Femur (tissue), 1 donor: ENCODE results near the gene MCC.

ENCODE experiments used
- DNase-seq: peaks from one replicate; pipeline ENCODE4 v3.0.0-alpha.2; 2017

Gene MCC

DNA sequence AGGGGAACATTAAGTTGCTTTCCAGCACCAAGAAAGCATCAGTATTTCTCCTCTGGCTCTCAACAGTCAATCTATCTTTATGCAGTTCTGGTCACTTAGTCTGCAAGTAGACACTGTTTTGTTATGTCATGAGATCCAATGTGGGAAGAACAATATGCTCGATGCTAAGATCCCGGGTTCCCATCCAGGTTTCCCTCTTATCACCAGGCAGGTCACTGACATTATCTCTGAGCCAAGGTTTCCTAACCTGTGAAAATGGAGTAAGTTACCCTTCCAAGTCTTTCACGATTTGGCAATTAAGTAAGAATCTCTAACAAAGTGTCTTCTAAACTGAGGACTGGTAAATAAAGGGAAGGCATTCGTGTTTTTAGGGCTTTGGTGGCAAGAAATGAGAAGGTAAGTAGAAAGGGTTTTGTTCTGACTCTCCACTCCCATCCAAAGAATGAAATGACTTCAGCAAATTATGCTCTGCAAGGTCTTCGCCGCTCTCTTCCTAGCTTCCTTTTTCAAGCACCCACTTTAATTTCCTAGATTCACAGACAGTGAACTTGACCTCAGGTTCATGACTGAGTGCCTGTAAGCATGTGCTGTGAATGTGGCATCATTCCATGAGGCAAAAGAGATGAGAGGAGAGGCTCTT lies 425.3 kb downstream of the MCC start:
- DNase-seq: no peak

DNA sequence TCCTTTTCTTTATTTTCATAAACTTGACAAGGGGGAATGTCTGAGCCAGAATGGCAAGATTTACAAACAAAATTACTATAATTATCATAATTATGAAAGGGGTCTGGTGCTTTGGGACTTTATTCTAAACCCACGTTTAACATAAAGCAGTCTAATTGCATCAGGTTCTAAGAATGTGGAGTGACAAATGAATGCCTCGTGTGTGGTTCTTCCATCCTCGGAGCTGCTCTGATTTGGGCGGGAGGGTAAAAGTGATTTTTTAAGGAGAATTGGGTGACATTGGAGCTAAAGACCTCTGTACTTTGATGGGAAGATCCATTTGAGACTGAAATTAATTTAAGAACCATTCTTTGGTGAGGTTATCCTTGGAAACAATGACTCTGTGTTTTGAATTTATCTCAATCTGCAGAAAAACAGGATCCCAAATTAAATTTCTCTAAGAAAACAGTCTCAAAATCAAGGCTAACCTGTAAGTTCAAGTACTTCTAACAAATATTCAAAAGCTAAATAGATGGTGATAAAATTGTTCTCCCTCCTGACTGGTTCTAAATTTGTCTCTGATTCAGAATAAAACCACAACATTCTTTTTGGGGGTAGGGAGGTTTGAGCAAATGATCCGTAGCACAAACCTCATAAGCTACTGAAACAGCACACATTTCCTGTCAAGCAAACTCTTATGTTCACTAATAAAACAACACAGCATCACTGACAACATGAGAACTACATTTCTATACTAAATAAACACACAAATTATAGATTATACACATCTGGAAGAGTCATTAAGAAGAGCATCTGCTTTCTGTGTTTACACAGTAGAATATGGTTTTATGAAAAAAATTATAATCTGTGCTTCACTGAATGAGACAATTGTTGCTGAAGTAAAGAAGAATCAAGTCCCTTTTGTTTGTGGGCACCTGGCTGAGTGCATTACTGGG lies 426.1 kb downstream of the MCC start:
- no peak for DNase-seq

DNA sequence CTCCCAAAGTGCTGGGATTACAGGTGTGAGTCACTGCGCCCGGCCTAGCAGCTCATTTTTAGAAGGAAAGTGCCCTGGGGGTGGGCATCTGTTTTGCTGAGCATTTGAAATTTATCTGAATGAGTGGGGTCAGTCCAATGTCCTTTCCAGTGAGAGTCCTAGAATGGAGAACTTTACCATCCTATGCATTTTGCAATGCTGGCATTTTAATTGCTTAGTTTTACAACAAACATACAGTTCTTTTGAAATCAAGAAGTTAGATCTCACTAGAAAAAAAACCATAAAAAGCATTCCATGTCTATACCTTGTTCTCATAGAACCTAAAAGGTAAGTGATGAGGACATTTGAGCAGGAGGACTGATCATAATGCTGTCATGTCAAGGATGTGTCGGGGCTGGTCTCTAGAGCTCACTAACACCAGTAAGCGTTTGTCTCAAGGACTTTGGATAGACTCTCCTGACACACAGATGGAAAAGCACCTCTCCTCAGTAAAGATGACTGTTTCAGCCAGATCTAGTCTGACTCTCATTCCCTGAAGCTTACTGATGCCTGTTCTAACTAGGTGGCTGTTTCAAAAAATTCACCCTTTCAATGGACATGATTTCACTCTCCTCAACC lies 427.7 kb downstream of the MCC start:
- DNase-seq: no peak

DNA sequence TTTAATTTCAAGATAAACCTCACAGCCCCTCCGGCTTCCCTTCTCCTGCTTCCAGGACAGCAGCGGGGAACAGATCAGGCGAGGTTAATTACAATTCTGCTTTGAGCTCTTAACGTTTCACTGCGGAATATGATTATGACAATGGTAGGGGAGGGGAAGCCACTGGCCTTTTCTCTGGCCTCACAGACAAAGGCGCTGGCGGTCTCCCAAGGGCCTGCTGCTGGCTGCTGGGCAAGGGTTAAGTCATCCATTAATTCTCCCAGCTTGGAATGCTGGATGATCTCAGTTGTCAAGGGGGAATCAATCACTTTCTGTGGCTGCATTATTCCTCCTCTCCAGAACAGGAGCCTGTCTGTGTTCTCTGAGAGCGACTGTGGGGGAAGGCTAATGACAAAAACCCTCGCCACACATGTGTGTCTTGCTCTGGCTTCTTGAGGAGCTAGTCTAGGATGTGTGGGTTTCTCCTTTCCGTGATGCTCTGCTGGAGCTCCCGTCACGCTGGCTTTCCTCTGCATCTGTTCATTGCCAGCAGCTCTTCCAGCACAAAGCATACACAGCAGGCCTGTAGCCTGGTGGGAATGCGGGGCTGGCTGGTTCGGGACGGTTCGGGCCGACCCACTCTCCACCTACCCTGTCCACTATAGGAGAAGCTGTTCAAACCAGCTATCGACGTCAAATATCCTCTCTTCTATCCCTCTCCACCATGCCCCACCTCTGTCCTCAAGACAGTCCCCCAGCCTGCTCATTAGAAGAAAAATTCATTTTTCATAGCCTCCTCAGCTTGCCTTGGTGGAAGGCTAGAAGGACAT lies 428.8 kb downstream of the MCC start:
- DNase-seq: peak; percentile 76

DNA sequence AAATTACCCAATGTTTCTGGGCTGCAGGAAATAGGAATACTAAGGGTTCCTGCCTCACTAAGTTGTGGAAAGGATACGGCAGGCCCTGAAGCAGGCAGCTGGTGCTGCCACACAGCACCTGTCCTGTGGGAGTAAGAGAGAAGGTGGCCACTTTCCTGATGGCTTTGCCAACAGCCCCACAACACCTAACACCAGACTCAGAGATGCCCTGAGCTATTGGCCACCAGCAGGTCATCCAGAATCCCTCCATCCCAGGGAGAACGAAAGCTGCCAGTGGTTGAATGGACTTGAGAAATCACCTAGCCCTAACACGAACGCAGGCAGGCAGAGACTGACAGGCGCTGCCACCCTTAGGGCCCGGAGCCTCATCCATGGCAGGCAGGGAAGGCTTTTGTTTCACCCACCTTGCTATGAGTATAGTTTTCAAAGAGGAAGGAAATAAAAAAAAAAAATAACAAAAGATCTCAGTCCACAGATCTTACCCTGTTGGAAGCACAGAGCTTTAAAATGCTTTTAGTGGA lies 429.5 kb downstream of the MCC start:
- DNase-seq: no peak

DNA sequence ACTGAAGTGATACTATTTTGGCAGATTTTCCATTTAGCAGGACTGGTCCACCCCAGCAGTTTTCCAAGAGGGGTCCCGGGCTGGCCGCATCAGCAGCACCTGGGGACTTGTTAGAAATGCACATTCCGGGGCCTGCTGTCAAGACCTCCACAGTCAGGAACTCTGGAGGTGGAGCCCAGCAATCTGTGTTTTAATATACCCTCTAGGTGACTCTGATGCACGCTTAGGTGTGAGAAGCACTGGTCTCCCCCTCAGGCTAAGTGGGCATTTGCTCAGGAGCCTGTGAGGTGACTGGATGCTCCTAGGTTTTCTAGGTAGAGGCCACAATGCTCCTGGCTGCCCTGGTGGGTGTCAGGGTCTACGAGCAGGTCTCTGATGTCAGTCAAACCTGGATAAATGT lies 430.0 kb downstream of the MCC start:
- DNase-seq: no peak

DNA sequence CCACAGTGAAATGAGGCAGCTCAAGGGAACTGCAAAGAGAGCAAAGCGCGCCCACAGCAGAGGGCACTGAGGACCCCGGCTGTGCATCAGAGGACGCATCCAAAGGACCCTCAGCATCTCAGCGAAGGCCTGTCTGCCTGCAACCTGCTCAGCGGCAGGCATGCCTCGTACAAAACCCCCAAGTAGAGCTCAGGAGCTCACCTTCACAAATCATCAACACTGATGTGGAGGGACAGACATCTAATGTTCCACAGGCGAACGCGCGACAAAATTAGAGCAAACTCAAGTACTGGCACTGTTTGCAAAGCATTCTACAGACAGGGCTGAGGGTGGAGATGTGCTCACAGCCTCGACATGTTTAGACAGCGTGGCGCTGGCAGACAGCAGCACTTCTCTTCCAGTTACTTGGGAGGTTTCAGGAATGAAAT lies 430.7 kb downstream of the MCC start:
- DNase-seq: no peak

DNA sequence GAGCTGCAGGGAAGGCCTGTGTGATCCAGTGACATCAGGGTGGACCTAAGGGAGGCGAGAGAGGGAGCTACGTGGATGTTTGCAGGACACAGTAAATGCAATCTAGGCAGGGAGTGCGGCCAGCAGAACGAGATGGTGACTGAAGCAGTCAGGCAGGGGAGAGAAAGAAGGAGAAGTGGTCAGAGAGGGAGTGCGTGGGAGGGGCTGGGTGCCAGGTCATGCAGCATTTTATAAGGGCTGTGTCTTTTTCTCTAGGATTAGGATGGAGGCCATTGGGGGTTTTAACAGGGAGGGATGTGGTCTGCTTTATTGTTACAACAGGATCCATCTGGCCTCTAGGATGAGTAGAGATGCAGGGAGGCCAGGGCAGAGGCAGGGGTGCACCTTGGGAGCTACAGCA lies 431.3 kb downstream of the MCC start:
- no peak for DNase-seq

DNA sequence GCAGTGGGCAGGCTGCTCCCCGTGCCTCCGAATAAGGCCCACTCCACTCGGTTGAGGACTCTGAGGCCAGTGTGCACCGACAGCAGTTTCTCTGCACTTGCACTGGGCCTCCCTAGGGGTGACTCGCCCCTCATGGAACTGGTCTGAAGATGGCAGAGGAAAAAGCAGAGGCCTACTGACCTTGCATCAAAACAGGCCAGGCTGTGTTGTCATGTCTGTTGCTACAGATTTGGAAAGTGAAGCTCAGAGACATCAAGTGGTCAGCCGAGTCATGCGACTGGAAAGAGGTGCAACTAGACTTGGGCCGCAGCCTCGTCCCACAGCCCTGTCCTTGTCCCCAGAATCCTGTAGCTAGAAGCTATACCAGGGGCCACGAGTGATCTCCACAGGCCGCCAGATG lies 433.4 kb downstream of the MCC start:
- DNase-seq: no peak

DNA sequence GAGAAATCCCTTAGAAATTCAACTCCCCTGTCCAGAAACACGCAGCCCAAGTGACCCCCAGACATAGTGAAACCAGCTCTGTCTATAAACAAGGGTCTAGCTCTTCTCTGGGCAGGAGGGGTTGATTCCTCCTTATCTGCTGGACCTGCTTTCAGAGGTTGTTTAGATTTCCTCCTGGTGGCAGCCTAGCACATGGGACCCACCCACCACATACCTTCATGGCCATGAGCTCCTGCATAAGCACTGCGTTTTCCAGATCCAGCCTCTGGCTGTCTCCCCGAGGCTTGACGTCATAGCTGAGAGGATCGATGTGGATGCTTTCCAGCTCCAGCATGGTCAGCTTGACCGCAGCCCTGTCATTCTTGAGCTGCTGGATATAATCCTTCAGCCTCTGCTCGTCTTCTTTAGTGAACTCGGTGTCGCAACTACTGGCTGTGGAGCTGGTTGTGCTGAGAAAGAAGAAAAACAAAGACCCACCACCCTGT lies 434.7 kb downstream of the MCC start:
- DNase-seq: no peak

DNA sequence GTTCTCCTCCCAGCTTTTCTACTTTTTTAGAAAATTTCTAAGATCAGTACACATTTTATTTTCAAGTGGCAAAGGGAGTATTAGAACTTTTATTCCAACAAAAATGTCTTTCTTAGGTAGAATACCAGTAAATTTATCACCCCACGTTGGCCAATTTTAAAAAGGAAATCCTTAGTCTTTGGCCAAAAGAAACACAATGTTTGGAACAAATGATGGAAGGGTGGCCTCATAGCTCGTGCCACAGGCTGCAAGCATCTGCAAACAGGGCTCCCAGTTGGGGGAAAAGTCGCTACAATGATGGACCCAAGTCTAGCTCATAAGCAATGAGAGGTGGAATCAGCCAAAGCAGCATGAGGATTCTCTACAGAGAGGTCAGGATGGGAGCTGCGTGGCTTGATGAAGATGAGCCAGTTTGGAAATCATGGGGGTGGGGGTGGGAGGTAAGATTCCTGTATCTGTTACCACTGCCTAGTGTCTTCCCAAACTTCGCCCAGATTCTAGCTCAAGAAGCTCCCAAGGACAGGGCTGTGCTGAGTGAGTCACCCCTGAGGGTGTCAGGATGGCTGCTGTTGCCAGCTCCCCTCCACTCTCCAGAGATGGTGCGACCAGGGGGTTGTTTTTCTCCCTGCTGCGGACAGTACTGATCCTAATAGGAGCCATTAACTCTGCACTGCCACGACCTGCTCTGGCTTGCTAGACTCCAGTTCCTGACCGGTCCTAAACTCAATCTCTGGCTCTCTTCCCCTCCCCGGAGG lies 436.0 kb downstream of the MCC start:
- no peak for DNase-seq

DNA sequence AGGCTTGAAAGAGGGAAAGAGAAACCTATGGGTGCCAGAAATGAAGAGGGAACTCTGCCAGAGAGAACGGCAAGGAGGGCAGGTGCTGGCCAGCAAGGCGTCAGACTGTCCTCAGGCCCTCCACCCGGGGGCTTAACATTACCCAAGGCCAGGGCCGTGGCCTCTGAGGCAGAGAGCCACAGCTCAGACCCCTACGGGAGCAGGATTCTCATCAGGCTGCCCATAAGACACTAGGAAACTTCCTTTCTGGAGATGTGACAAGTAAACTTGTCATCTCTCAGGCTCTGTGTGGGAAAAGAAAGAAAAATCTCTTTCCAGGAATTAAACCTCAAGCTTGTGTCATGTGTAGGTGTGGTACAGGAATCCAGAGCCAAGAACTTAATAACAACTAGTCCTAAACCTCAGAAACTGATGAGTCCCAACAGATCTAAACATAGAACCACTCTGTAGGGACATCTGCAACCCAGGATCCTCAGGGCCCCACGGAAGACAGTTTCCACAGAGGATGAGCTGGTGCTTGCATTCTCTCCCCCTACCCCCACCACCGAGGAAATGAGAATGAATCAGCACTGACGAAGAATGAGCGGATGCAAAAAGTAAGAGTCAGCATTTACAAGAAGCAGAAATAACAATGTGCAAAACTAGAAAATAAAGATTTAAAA lies 437.4 kb downstream of the MCC start:
- DNase-seq: peak; percentile 65

DNA sequence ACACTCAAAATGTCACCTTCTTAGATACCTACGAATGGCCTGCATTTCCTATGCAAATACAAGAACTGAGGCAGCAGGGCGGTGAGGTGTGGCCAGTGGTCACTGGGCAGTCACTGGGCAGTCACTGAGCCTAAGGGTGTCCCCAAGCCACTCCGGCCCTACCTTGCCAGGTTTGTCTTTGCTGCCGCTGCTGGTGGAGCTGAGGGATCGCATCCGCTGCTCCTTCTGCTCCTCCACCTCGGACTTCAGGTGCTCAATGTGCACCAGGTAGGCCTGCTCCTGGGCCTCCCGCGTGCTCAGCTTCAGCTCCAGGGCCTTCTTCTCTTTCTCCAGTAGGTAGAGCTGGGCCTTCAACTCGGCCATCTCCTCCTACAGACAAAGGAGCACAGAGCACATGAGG lies 439.3 kb downstream of the MCC start:
- DNase-seq: no peak

DNA sequence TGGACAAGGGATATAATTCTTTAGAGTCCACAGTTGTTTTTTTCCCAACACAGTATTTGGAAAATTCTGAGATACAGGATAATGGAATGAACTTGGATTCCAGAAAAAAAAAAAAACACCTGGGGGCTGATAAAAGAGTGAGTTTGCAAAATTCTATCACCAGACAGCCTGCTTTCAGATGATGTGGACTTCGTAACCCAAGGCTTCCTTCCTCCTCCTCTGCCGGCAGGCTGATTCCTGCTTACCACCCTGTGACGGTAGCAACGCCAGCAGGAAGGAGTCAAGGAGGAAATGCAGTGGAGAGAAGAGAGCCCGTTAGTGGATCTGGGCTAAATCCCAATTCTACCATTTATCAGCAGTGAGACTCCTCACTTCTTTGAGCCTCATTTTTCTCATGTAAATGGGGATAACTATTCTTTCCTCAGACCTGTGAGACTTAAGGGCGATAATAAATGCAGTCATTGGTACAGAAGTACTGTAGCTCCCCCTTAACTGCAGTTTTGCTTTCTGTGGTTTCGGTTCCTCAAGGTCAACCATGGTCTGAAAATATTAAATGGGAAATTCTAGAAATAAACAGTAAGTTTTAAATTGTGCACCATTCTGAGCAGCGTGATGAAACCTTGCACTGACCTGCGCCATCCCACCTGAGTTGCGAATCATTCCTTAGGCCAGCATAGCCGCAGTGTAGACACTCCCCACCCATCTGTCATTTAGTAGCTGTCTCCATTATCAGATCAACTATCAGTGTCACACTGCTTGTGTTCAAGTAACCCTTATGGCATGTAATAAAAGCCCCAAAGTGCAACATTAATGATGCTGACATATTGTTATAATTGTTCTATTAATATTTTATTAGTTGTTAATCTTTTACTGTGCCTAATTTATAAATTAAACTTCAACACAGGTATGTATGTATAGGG lies 440.3 kb downstream of the MCC start:
- no peak for DNase-seq

DNA sequence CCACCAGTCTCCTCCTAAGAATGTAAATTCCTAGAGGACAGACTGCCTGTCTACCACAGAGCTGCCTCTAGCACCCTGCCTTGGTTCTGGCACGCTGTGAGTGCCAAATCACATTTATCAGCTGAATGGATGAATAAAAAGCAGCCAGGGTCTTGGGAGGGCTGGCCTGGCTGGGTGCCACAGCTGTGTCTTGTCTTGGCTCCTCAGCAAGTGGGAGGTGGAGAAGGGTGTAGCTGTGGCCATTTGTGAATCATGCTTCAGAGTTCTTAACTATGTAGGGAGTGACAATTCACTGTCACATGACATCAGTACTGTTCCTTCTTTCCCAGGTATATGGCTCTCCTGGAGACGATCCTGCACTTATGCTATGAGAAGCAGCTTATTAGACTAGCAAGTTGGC lies 441.0 kb downstream of the MCC start:
- no peak for DNase-seq

DNA sequence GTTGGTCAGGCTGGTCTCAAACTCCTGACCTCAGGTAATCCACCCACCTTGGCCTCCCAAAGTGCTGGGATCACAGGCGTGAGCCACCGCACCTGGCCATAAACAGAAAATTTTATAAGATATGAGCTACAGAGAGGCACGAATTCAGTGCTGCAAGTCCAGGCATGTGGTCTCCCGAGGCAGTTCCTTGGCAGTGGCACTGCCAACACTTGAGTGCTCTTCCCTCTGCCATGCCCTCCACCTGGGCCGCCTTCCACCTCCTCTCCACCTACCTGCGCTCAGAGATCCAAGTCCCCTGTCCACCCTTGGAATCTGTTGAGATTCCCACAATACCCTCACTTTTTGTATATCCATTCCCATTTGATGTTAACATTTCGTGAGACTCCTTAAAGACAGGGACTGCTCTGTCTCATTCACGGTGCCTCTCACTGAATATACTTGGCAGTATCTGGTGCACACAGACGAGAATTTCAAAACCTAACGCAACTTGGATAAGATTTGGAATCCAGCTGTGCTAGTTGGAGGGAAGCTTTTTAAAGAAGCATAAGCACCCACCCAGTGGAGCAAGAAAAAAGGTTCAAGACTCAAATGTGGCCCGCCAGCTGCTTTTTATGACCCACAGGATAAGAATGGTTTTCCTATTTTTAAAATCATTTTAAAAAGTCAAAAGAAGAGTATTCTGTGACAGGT lies 443.3 kb downstream of the MCC start:
- DNase-seq: no peak

DNA sequence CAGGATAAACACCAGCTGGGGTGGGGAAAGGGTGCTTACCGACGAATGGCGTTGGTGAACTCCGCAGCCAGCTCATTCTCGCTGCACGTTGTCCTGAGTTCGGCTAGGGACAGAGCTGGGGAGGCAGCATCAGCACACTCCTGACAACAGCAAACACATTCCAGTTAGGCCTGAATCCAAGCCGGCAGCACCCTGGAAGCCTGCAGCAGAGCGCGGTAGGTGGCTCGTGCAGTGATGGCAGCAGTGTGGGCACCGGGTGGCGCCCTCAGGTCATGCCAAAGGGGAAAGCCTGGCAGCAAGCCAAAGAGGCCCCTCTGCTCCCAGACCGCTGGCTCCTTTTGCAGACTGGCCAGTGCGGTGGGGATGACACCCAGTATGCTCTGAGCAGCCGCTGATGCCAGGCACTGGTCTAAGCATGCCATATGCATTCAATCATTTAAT lies 444.7 kb downstream of the MCC start:
- no peak for DNase-seq

DNA sequence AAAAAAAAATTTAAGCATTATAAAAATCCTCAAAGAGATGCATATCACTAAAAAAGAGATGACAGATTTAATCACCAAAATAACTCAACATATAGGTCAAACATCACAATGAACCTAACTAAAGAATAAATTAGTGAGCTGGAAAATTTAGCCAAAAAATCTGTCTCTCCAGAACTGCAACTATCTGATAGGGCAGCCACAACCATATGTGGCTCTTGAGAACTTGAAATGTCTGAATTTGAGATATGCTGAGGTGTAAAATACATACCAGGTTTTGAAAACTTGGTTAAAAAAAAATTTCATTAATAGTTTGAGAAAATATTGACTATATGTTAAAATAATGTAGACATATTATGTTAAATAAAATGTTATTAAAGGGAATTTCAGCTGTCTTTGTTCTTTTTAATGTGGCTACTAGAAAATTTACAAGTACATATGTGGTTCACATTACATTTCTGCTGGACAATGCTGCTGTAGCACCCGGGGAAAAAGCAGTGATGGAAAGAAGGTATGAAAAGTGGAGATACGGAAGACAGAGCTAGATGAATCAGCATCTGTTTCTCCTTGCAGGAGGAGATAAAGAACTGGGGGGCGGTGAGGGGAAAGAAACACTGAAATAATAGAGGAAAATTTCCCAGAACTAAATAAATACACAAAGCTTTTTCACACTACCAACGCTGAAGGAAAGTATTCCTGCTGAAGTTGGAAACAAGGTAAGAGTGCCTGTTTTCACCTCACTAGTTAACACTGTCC lies 445.6 kb downstream of the MCC start:
- DNase-seq: no peak
